ENCODE measurements around the gene ABHD14A.
"Not testable (repeated sequence)": the region's sequence is repeated elsewhere in the genome, so short reads cannot be mapped to it uniquely, and the experiment has no call there.

ABHD14A gene

DNA sequence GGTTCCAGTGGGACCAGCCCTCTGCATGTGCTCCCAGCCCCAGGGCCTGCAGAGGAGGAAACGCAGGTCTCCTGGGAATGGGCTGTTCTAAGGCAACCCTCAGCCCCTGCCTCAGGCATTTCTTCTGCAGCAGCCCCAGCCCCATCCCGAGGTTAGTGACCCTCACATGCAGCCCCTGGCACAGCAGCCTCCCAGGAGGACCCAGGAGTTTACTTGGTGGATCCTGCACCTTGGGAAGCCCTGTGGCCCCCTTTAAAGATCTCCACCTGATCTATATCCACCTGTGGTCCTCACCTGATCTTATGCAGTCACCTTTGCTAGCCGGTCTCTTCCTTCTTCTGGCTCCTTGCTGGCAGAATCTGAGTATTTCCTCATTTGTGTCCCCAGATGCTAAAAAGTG, 45.9 kb upstream of the ABHD14A start:
- not testable (repeated sequence) for H3K27ac ChIP-seq (ENCODE audit: low read length, poor library complexity, severe bottlenecking); H2AK5ac ChIP-seq (ENCODE audit: low read length, severe bottlenecking); H2BK5ac ChIP-seq (ENCODE audit: low read depth, low read length, poor library complexity, severe bottlenecking); H4K91ac ChIP-seq (ENCODE audit: low read length); H3K4ac ChIP-seq (ENCODE audit: low read depth in 1 of 2, low read length in 2 of 2); H2BK120ac ChIP-seq (ENCODE audit: low read depth, low read length); H3K14ac ChIP-seq (ENCODE audit: low read length in 2 of 2); H3K18ac ChIP-seq (ENCODE audit: low read depth in 1 of 2, low read length in 2 of 2); H3K27me3 ChIP-seq (ENCODE audit: control insufficient read depth in 1 of 2, insufficient read depth in 1 of 2, low read length in 2 of 2); H3K4me1 ChIP-seq (ENCODE audit: control insufficient read depth, insufficient read depth, low read depth, low read length); H3K23ac ChIP-seq (ENCODE audit: low read length in 2 of 2); H3K4me2 ChIP-seq (ENCODE audit: low read length, poor library complexity, severe bottlenecking); H3K79me1 ChIP-seq (replicated peaks; ENCODE audit: low read length, poor library complexity, severe bottlenecking); H3K4me3 ChIP-seq (ENCODE audit: insufficient read depth in 1 of 2, low read depth in 1 of 2, low read length in 2 of 2); H4K8ac ChIP-seq (ENCODE audit: low read length); DNase-seq; H2AFZ ChIP-seq (ENCODE audit: low read depth, low read length); H3K9ac ChIP-seq (ENCODE audit: low read length); H2BK15ac ChIP-seq (ENCODE audit: low read depth, poor library complexity, severe bottlenecking); H3K9me3 ChIP-seq (ENCODE audit: control insufficient read depth, low read length); H2BK12ac ChIP-seq (ENCODE audit: low read length in 2 of 2)
- 91% methylated on average over 3 of the region's 3 CpGs for WGBS
- peaks cover 24 to 27% of the 10 kb centered on the region in 2 experiments for H3K36me3 ChIP-seq (ENCODE audit: control insufficient read depth in 1 of 2, insufficient read depth in 2 of 2, low read depth in 1 of 2, low read length in 2 of 2)

DNA sequence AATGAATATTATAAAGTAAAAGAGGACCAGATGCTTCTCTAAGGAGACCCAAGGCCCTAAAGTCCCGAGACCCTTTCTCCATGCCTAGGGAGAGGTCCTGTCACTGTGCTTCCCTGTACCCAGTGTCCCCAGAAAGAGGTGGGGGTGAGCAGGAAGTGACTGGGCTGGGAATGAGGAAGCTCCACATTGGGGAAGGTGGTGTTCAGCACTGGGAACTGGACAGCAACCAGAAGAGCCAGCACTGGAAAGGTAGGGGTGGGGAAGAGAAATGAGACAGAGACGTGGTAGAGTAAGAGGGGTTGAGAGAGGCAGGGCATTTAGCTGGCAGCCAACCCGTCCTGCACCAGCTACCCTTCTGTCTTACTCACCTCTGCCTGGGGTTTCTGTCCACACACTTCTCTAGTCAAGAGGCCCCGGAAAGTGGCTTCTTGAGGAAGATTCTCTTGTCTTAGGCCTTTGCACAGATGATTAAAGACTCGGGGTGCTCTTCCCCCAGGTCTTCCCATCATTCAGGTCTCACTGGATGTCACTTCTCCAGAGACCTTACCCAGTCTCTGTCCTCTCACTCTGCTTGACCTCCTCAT, 45.4 kb upstream of the ABHD14A start:
- H2BK15ac ChIP-seq (ENCODE audit: low read depth, poor library complexity, severe bottlenecking), result no peak overlapping the region
- H2BK120ac ChIP-seq (ENCODE audit: low read depth, low read length), result no peak overlapping the region
- no peak overlapping the region for H3K4me3 ChIP-seq (ENCODE audit: insufficient read depth in 1 of 2, low read depth in 1 of 2, low read length in 2 of 2)
- WGBS, result 78% methylated on average over 5 of the region's 5 CpGs
- no peaks in the 10 kb centered on the region for H3K9me3 ChIP-seq (ENCODE audit: control insufficient read depth, low read length)
- no peak overlapping the region for H2AFZ ChIP-seq (ENCODE audit: low read depth, low read length)
- H3K27ac ChIP-seq (ENCODE audit: low read length, poor library complexity, severe bottlenecking), result no peak overlapping the region
- no peak overlapping the region for H3K4me2 ChIP-seq (ENCODE audit: low read length, poor library complexity, severe bottlenecking)
- H3K23ac ChIP-seq (ENCODE audit: low read length in 2 of 2), result no peak overlapping the region
- peaks cover 2% of the 10 kb centered on the region for H3K4me1 ChIP-seq (ENCODE audit: control insufficient read depth, insufficient read depth, low read depth, low read length)
- H2BK12ac ChIP-seq (ENCODE audit: low read length in 2 of 2), result no peak overlapping the region
- H3K9ac ChIP-seq (ENCODE audit: low read length), result no peak overlapping the region
- H3K27me3 ChIP-seq (ENCODE audit: control insufficient read depth in 1 of 2, insufficient read depth in 1 of 2, low read length in 2 of 2), result no peaks in the 10 kb centered on the region
- H2BK5ac ChIP-seq (ENCODE audit: low read depth, low read length, poor library complexity, severe bottlenecking), result no peak overlapping the region
- peaks cover 29 to 32% of the 10 kb centered on the region in 2 experiments for H3K36me3 ChIP-seq (ENCODE audit: control insufficient read depth in 1 of 2, insufficient read depth in 2 of 2, low read depth in 1 of 2, low read length in 2 of 2)
- no peak overlapping the region for H2AK5ac ChIP-seq (ENCODE audit: low read length, severe bottlenecking)
- no peak overlapping the region for H3K4ac ChIP-seq (ENCODE audit: low read depth in 1 of 2, low read length in 2 of 2)
- no peak overlapping the region for H4K8ac ChIP-seq (ENCODE audit: low read length)
- no peak overlapping the region for H3K14ac ChIP-seq (ENCODE audit: low read length in 2 of 2)
- H3K79me1 ChIP-seq (replicated peaks; ENCODE audit: low read length, poor library complexity, severe bottlenecking), result peaks cover 3% of the 10 kb centered on the region
- H4K91ac ChIP-seq (ENCODE audit: low read length), result no peak overlapping the region
- DNase-seq, result peak; percentile 14
- no peak overlapping the region for H3K18ac ChIP-seq (ENCODE audit: low read depth in 1 of 2, low read length in 2 of 2)

GRCh38 chr3:51930439-51930838, 44.4 kb upstream of the ABHD14A start:
- H4K91ac ChIP-seq (ENCODE audit: low read length), result no peak overlapping the region
- peaks cover 2% of the 10 kb centered on the region for H3K4me1 ChIP-seq (ENCODE audit: control insufficient read depth, insufficient read depth, low read depth, low read length)
- H2BK120ac ChIP-seq (ENCODE audit: low read depth, low read length), result no peak overlapping the region
- H3K27ac ChIP-seq (ENCODE audit: low read length, poor library complexity, severe bottlenecking), result no peak overlapping the region
- no peak overlapping the region for H2AK5ac ChIP-seq (ENCODE audit: low read length, severe bottlenecking)
- no peak overlapping the region for H3K4me2 ChIP-seq (ENCODE audit: low read length, poor library complexity, severe bottlenecking)
- no peaks in the 10 kb centered on the region for H3K9me3 ChIP-seq (ENCODE audit: control insufficient read depth, low read length)
- H3K9ac ChIP-seq (ENCODE audit: low read length), result no peak overlapping the region
- no peak overlapping the region for H2BK15ac ChIP-seq (ENCODE audit: low read depth, poor library complexity, severe bottlenecking)
- no peak overlapping the region for H4K8ac ChIP-seq (ENCODE audit: low read length)
- 88% methylated on average over 1 of the region's 1 CpG for WGBS
- no peak overlapping the region for H2BK5ac ChIP-seq (ENCODE audit: low read depth, low read length, poor library complexity, severe bottlenecking)
- H3K23ac ChIP-seq (ENCODE audit: low read length in 2 of 2), result no peak overlapping the region
- no peak overlapping the region for H2BK12ac ChIP-seq (ENCODE audit: low read length in 2 of 2)
- no peak overlapping the region for H3K18ac ChIP-seq (ENCODE audit: low read depth in 1 of 2, low read length in 2 of 2)
- no peak for DNase-seq
- H2AFZ ChIP-seq (ENCODE audit: low read depth, low read length), result no peak overlapping the region
- H3K27me3 ChIP-seq (ENCODE audit: control insufficient read depth in 1 of 2, insufficient read depth in 1 of 2, low read length in 2 of 2), result no peaks in the 10 kb centered on the region
- peaks cover 3% of the 10 kb centered on the region for H3K79me1 ChIP-seq (replicated peaks; ENCODE audit: low read length, poor library complexity, severe bottlenecking)
- H3K36me3 ChIP-seq (ENCODE audit: control insufficient read depth in 1 of 2, insufficient read depth in 2 of 2, low read depth in 1 of 2, low read length in 2 of 2), result peaks cover 38 to 41% of the 10 kb centered on the region in 2 experiments
- H3K4ac ChIP-seq (ENCODE audit: low read depth in 1 of 2, low read length in 2 of 2), result no peak overlapping the region
- no peak overlapping the region for H3K4me3 ChIP-seq (ENCODE audit: insufficient read depth in 1 of 2, low read depth in 1 of 2, low read length in 2 of 2)
- H3K14ac ChIP-seq (ENCODE audit: low read length in 2 of 2), result no peak overlapping the region

GRCh38 chr3:51931756-51932155, 43.1 kb upstream of the ABHD14A start:
- Histone ChIP-seq H4K8ac (ENCODE audit: low read length) (no peak overlapping the region), H3K36me3 (ENCODE audit: control insufficient read depth in 1 of 2, insufficient read depth in 2 of 2, low read depth in 1 of 2, low read length in 2 of 2) (peaks cover 51 to 54% of the 10 kb centered on the region in 2 experiments), H3K4me3 (ENCODE audit: insufficient read depth in 1 of 2, low read depth in 1 of 2, low read length in 2 of 2) (no peak overlapping the region), H3K23ac (ENCODE audit: low read length in 2 of 2) (no peak overlapping the region), H3K9ac (ENCODE audit: low read length) (no peak overlapping the region), H2AK5ac (ENCODE audit: low read length, severe bottlenecking) (no peak overlapping the region), H3K27me3 (ENCODE audit: control insufficient read depth in 1 of 2, insufficient read depth in 1 of 2, low read length in 2 of 2) (no peaks in the 10 kb centered on the region), H2BK15ac (ENCODE audit: low read depth, poor library complexity, severe bottlenecking) (no peak overlapping the region), H2BK120ac (ENCODE audit: low read depth, low read length) (no peak overlapping the region), H3K18ac (ENCODE audit: low read depth in 1 of 2, low read length in 2 of 2) (no peak overlapping the region), H2BK5ac (ENCODE audit: low read depth, low read length, poor library complexity, severe bottlenecking) (no peak overlapping the region), H3K14ac (ENCODE audit: low read length in 2 of 2) (no peak overlapping the region), H3K9me3 (ENCODE audit: control insufficient read depth, low read length) (no peaks in the 10 kb centered on the region), H3K79me1 (replicated peaks; ENCODE audit: low read length, poor library complexity, severe bottlenecking) (peaks cover 3% of the 10 kb centered on the region), H2BK12ac (ENCODE audit: low read length in 2 of 2) (no peak overlapping the region), H3K4me1 (ENCODE audit: control insufficient read depth, insufficient read depth, low read depth, low read length) (peaks cover 2% of the 10 kb centered on the region), H4K91ac (ENCODE audit: low read length) (no peak overlapping the region), H3K27ac (ENCODE audit: low read length, poor library complexity, severe bottlenecking) (no peak overlapping the region), H2AFZ (ENCODE audit: low read depth, low read length) (no peak overlapping the region), H3K4ac (ENCODE audit: low read depth in 1 of 2, low read length in 2 of 2) (no peak overlapping the region), H3K4me2 (ENCODE audit: low read length, poor library complexity, severe bottlenecking) (no peak overlapping the region)
- WGBS, result 96% methylated on average over 6 of the region's 6 CpGs
- DNase-seq, result no peak

Measured in mesenchymal stem cell (in vitro differentiated cells and primary cell).